GM12878 (cell line): ENCODE data around the gene ARL11. TPM values are rescaled to one million over a fixed set of nuclear protein-coding genes. Genes with fewer than 3 reads are reported as not detected.

Experiments used
- ATAC-seq: fragments of 200-7000 bp; cut with Tn5 transposase; 3 replicates; pipeline ENCODE4 v1.9.1; 2020; ENCODE audit warnings: mild to moderate bottlenecking, moderate library complexity
- BruUV-seq: library from RNA; stranded (reverse); fragments of 400-500 nt; replicated peaks from 2 replicates; lab custom pipeline; 2021; lab: Mats Ljungman, UMichigan
- CTCF ChIA-PET: fragments of 300-600 bp; sonication (Branson Sonifier 250); formaldehyde crosslinking; extraction: SDS; loops from one replicate; lab custom pipeline; 2021; ENCODE audit warnings: inconsistent platforms; lab: Yijun Ruan, JAX
- POLR2A ChIA-PET: fragments of 350-600 bp; formaldehyde crosslinking; extraction: SDS; loops from one replicate; lab custom pipeline; 2021; ENCODE audit warnings: inconsistent platforms; lab: Charles Lee
- RAD21 ChIA-PET: fragments of 300-600 bp; sonication (Branson Sonifier 250); formaldehyde crosslinking; loops from one replicate; lab custom pipeline; 2023; ENCODE audit warnings: antibody characterized with exemption; ENCODE audit not compliant: unreplicated experiment; lab: Charles Lee
- SMC1A ChIA-PET: fragments of 300-600 bp; sonication (Branson Sonifier 250); formaldehyde crosslinking; loops from one replicate; lab custom pipeline; 2023; ENCODE audit not compliant: unreplicated experiment, uncharacterized antibody; lab: Charles Lee
- DNase-seq: peaks from one replicate; pipeline ENCODE4 v3.0.0-alpha.2; 2011; ENCODE audit warnings: low read depth, low spot score
- FAIRE-seq: peaks from 3 replicates; lab custom pipeline; 2011; peaks lifted over from hg19 to GRCh38; lab: Jason Lieb, UNC
- H2AFZ ChIP-seq: 2 replicates; pipeline ENCODE4 v1.6.0; 2011; ENCODE audit warnings: low read depth, low read length, control low read depth; ENCODE audit not compliant: control insufficient read depth
- H3K27ac ChIP-seq: 2 replicates; pipeline ENCODE4 v1.5.1; 2011; ENCODE audit warnings: control low read depth; ENCODE audit not compliant: control insufficient read depth, insufficient read depth
- H3K27me3 ChIP-seq, 2 experiments: replicated peaks in 1 of 2; 2 replicates each; pipeline versions ENCODE4 v1.6.0 to v1.6.1; 2011; ENCODE audit warnings: low read length in 1 of 2; ENCODE audit not compliant: control insufficient read depth in 2 of 2, insufficient read depth in 2 of 2
- H3K36me3 ChIP-seq, 2 experiments: 2 replicates each; pipeline ENCODE4 v1.5.1; 2011; ENCODE audit warnings: low read length in 1 of 2; ENCODE audit not compliant: control insufficient read depth in 2 of 2, insufficient read depth in 2 of 2
- H3K4me1 ChIP-seq: 2 replicates; pipeline ENCODE4 v1.6.1; 2011; ENCODE audit warnings: mild to moderate bottlenecking, low read length, moderate library complexity, mixed read lengths; ENCODE audit not compliant: control insufficient read depth, insufficient read depth
- H3K4me2 ChIP-seq: 2 replicates; pipeline ENCODE4 v1.6.0; 2011; ENCODE audit warnings: control low read depth; ENCODE audit not compliant: control insufficient read depth, insufficient read depth
- H3K4me3 ChIP-seq: fragments of 200-600 bp; sonication (generic); 2 replicates; pipeline ENCODE4 v1.5.1; 2016
- H3K79me2 ChIP-seq: 2 replicates; pipeline ENCODE4 v1.6.0; 2011; ENCODE audit warnings: low read length; ENCODE audit not compliant: control insufficient read depth, insufficient read depth
- H3K9ac ChIP-seq: 2 replicates; pipeline ENCODE4 v1.8.0; 2011; ENCODE audit warnings: low read length, control low read depth, mixed read lengths; ENCODE audit not compliant: control insufficient read depth, insufficient read depth
- H3K9me3 ChIP-seq: replicated peaks from 3 replicates; pipeline ENCODE4 v1.5.1; 2011; ENCODE audit warnings: mild to moderate bottlenecking, low read length; ENCODE audit not compliant: control insufficient read depth, insufficient read depth
- H4K20me1 ChIP-seq: 2 replicates; pipeline ENCODE4 v1.6.0; 2011; ENCODE audit not compliant: control insufficient read depth, insufficient read depth
- CEBPB ChIP-seq, 2 experiments: fragments of 150-350 bp in 1 of 2; IDR thresholded peaks; 2 replicates each; pipeline ENCODE4 v1.6.1; 2012 to 2014; ENCODE audit warnings: low read depth in 2 of 2, low read length in 2 of 2, borderline replicate concordance in 1 of 2, inconsistent platforms in 1 of 2
- TARDBP ChIP-seq: IDR thresholded peaks from 2 replicates; pipeline ENCODE4 v1.6.1; 2016; ENCODE audit warnings: borderline replicate concordance
- WGBS: methylation state at CpG from one replicate; pipeline ENCODE4 v1.1.6; 2016; ENCODE audit warnings: low lambda C conversion rate; ENCODE audit not compliant: insufficient replicate concordance, insufficient coverage; ENCODE audit errors: missing lambda C conversion rate; 5-methylcytosine and 5-hydroxymethylcytosine counted together
- in situ Hi-C: fragments of 300-500 bp; cut with MboI; formaldehyde crosslinking; loops from 9 replicates; pipeline ENCODE4 v1.14.3; 2018; ENCODE audit warnings: mixed read lengths
- intact Hi-C: fragments of 100-400 bp; cut with micrococcal nuclease; formaldehyde crosslinking; loops from one replicate; pipeline ENCODE4 v1.14.2; 2022; ENCODE audit not compliant: unreplicated experiment
- polyA plus RNA-seq, 11 experiments: library from polyadenylated mRNA; depleted of rRNA in 4 of 11; unstranded in 6 of 11; stranded (reverse) in 5 of 11; fragments of >200 nt; fragmentation: Nextera tagmentation in 4 of 11; fragmentation: Illumina TruSeq in 1 of 11; extraction: Ambion mirVana in 4 of 11; extraction: Trizol in 1 of 11; gene quantifications; 1 replicate in 1 of 11; 2 replicates in 10 of 11; pipeline versions ENCODE4 v1.2.1 to v1.2.3, GENCODE V29; 2011 to 2016; ENCODE audit warnings: inconsistent platforms in 2 of 11, missing spikeins in 2 of 11, low read depth in 1 of 11
- total RNA-seq, 4 experiments: library from RNA; depleted of rRNA in 3 of 4; stranded (reverse); fragments of >200 nt in 3 of 4; fragmentation: Illumina TruSeq in 1 of 4; extraction: Trizol in 1 of 4; gene quantifications; 2 replicates each; pipeline versions ENCODE4 v1.2.1 to v1.2.3, GENCODE V29; 2013 to 2021
- TF ChIP-seq, protein P1 (sequence below): IDR thresholded peaks from 2 replicates; pipeline ENCODE4 v1.6.1; 2012; ENCODE audit warnings: improper control_type of control experiment, low read depth, low read length; ENCODE audit not compliant: insufficient replicate concordance

ARL11 gene
- total and polyA plus RNA-seq, 10 of the 15 experiments (the other 5 are each of a cell fraction or from before 2014, with no cell fraction given) = 2.0 to 7.2 (median 4.4) TPM

DNA sequence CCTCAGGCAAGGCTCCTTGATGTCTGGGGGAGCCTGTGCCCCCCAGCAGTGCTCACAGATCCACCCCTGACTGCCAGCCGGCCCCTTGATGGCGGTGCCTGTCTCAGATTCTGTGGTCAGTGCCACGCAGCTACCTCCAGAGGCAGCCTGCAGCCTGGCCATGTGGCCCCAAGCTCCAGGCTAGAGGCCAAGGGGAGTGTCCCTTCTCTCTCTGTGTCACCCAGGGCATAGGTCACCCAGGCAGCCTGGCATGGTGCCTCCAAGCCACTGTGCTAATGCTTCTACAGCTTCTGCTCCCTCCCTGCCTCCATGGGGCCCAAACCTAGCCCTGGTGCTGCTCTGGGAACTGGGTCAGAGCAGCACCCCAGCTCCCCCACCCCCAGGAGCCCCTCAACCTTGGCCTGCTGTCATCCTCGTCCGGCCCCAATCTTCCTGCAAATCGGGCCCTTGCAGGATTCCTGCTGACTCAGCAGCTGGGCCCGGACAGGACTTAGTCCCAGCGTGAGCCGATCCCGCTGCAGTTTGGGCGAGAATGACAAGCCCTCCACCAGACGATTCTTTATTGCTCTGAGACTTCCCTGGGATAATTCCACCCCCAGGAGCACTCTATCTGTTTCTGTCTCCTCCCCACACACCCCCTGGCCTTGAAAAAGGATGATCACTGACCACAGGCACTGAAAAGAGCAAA, 2.8 kb upstream of the ARL11 start:
- in situ Hi-C loops (no loop called here), intact Hi-C loops (no loop called here)
- no peak for DNase-seq
- peaks cover 7% of the 10 kb centered on the region for H3K79me2 ChIP-seq
- no peaks in the 10 kb centered on the region for H3K27me3 ChIP-seq
- 88% methylated on average over 12 of the region's 12 CpGs for WGBS
- ATAC-seq = no peak; the same call in 2 of the 3 replicates
- ChIA-PET CTCF (interaction anchor here (1.0 kb wide), 1 partner anchor 18 kb away, joined by 5 read pairs; no protein-coding TSS in a partner anchor), RAD21 (no interaction called here), POLR2A (no interaction called here), SMC1A (interaction anchor here (5.8 kb wide), 1 partner anchor 17 kb away, joined by 24 read pairs; no protein-coding TSS in a partner anchor)
- H4K20me1 ChIP-seq = no peaks in the 10 kb centered on the region
- H3K27ac ChIP-seq = no peak overlapping the region
- no peak overlapping the region for H3K4me3 ChIP-seq
- H2AFZ ChIP-seq = no peak overlapping the region
- no peak for TF ChIP-seq CEBPB (IDR thresholded peaks at IDR 0.05; ENCODE audit: borderline replicate concordance in 1 of 2, low read depth in 2 of 2, low read length in 2 of 2)
- H3K9ac ChIP-seq = no peak overlapping the region
- H3K9me3 ChIP-seq = no peaks in the 10 kb centered on the region
- no peaks in the 10 kb centered on the region for H3K36me3 ChIP-seq
- no peak for FAIRE-seq
- peaks cover 3% of the 10 kb centered on the region; the same call in 1 of the 2 replicates for H3K4me1 ChIP-seq
- BruUV-seq = no TSS peak
- H3K4me2 ChIP-seq = no peak overlapping the region

DNA sequence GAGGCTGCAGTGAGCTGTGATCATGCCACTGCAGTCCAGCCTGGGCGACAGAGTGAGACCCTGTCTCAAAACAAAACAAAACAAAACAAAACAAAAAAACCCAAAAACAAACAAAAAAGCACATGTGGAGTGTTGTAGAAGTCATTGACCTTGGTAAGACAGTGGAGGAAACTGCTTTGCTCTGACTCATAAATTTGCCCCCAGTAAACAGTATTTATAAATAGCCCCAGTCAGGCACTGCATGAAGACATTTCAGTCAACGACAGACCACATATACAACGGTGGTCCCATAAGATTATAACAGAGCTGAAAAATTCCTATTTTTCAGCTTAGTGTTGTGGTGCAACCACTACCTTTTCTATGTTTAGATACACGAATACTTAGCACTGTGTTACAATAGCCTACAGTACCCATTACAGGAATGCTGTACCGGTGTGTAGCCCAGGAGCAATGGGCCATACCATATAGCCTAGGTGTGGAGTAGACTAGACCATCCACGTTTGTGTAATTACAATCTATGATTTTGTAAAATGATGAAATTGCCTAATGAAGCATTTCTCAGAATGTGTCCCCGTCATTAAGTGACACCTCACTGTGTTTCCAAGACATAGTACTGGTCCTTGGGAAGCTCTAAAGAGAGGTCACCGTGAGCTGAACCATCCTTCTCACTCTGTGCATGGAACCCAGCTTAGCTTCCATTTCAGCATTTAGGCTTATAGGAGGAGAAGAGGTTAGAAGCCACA, 1.1 kb downstream of the ARL11 start:
- H3K4me2 ChIP-seq = peak overlapping the region; percentile 90
- in situ Hi-C loops (no loop called here), intact Hi-C loops (no loop called here)
- no TSS peak for BruUV-seq
- FAIRE-seq (no peak), ATAC-seq (peak; percentile 23), DNase-seq (no peak)
- no peak overlapping the region for H2AFZ ChIP-seq
- no peaks in the 10 kb centered on the region for H3K27me3 ChIP-seq
- ChIA-PET RAD21 (interaction anchor here (1.2 to 1.6 kb wide), 3 partner anchors 9 to 174 kb away, joined by 3 to 5 read pairs (median 3); no protein-coding TSS in a partner anchor), SMC1A (interaction anchor here (1.2 to 5.8 kb wide), 6 partner anchors 9 to 186 kb away, joined by 3 to 24 read pairs (median 6); no protein-coding TSS in a partner anchor), POLR2A (interaction anchor here (0.6 to 2.1 kb wide), 3 partner anchors 24 to 186 kb away, joined by 3 to 6 read pairs (median 3); partner anchors contain the start of genes CAB39L, KPNA3 and SETDB2), CTCF (interaction anchor here (0.9 to 1.9 kb wide), 3 partner anchors 8 to 188 kb away, joined by 3 to 7 read pairs (median 4); no protein-coding TSS in a partner anchor)
- no peaks in the 10 kb centered on the region for H3K9me3 ChIP-seq
- peaks cover 7% of the 10 kb centered on the region for H3K79me2 ChIP-seq
- peaks cover 3% of the 10 kb centered on the region; the same call in 1 of the 2 replicates for H3K4me1 ChIP-seq
- H3K36me3 ChIP-seq = 0 out of 4 replicates have a peak, but pooled peaks cover 0 to 2% of the 10 kb centered on the region in 2 experiments
- peak overlapping the region; percentile 81 for H3K4me3 ChIP-seq
- no peaks in the 10 kb centered on the region for H4K20me1 ChIP-seq
- 21% methylated on average over 8 of the region's 8 CpGs for WGBS
- H3K9ac ChIP-seq = peak overlapping the region; percentile 62; the same call in 1 of the 2 replicates
- H3K27ac ChIP-seq = peak overlapping the region; percentile 14; the same call in 1 of the 2 replicates
- TF ChIP-seq, protein P1, sequence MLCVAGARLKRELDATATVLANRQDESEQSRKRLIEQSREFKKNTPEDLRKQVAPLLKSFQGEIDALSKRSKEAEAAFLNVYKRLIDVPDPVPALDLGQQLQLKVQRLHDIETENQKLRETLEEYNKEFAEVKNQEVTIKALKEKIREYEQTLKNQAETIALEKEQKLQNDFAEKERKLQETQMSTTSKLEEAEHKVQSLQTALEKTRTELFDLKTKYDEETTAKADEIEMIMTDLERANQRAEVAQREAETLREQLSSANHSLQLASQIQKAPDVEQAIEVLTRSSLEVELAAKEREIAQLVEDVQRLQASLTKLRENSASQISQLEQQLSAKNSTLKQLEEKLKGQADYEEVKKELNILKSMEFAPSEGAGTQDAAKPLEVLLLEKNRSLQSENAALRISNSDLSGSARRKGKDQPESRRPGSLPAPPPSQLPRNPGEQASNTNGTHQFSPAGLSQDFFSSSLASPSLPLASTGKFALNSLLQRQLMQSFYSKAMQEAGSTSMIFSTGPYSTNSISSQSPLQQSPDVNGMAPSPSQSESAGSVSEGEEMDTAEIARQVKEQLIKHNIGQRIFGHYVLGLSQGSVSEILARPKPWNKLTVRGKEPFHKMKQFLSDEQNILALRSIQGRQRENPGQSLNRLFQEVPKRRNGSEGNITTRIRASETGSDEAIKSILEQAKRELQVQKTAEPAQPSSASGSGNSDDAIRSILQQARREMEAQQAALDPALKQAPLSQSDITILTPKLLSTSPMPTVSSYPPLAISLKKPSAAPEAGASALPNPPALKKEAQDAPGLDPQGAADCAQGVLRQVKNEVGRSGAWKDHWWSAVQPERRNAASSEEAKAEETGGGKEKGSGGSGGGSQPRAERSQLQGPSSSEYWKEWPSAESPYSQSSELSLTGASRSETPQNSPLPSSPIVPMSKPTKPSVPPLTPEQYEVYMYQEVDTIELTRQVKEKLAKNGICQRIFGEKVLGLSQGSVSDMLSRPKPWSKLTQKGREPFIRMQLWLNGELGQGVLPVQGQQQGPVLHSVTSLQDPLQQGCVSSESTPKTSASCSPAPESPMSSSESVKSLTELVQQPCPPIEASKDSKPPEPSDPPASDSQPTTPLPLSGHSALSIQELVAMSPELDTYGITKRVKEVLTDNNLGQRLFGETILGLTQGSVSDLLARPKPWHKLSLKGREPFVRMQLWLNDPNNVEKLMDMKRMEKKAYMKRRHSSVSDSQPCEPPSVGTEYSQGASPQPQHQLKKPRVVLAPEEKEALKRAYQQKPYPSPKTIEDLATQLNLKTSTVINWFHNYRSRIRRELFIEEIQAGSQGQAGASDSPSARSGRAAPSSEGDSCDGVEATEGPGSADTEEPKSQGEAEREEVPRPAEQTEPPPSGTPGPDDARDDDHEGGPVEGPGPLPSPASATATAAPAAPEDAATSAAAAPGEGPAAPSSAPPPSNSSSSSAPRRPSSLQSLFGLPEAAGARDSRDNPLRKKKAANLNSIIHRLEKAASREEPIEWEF = no peak
- TF ChIP-seq CEBPB (IDR thresholded peaks at IDR 0.05; ENCODE audit: borderline replicate concordance in 1 of 2, low read depth in 2 of 2, low read length in 2 of 2) (no peak), TARDBP (no peak)
